Lower leg skin (tissue), 4 donors: ENCODE measurements around the gene GRIN3A. TPM values are rescaled to one million over a fixed set of nuclear protein-coding genes. Genes with fewer than 3 reads are reported as not detected.

Source experiments
- DNase-seq, 2 donors: peaks; one replicate each; pipeline ENCODE4 v3.0.0-alpha.2; 2019; ENCODE audit warnings: low spot score in 2 of 2
- H3K4me3 ChIP-seq: fragments of 200-600 bp; sonication (generic); 2 replicates; pipeline ENCODE4 v1.5.1; 2017; ENCODE audit warnings: mild to moderate bottlenecking, low read depth; ENCODE audit not compliant: poor library complexity, severe bottlenecking
- CTCF ChIP-seq, 3 donors: fragments of 450-650 bp; IDR thresholded peaks; one replicate each; pipeline ENCODE4 v1.5.1; 2016; ENCODE audit warnings: antibody characterized with exemption in 3 of 3, mild to moderate bottlenecking in 3 of 3, moderate library complexity in 2 of 3
- POLR2A ChIP-seq, 2 donors: fragments of 450-650 bp; IDR thresholded peaks; one replicate each; pipeline ENCODE4 v1.6.1; 2016 to 2017; ENCODE audit warnings: antibody characterized with exemption in 2 of 2, mild to moderate bottlenecking in 1 of 2, moderate library complexity in 1 of 2
- WGBS, 2 donors: methylation state at CpG; one replicate each; pipeline ENCODE4 v1.1.5; 2018; 5-methylcytosine and 5-hydroxymethylcytosine counted together
- intact Hi-C: fragments of 100-400 bp; cut with DNase I; formaldehyde crosslinking; loops from one replicate; pipeline ENCODE4 v1.15.0; 2023; ENCODE audit warnings: low total_unique reads
- total RNA-seq, 4 donors: library from RNA; depleted of rRNA; stranded (reverse); fragments of >200 nt; gene quantifications; one replicate each; pipeline ENCODE4 v1.1.0, GENCODE V29; 2016

GRIN3A gene
- total RNA-seq, 4 donors from 2014 or later, result not detected

- 94 to 98% methylated on average over 1 of the region's 1 CpG for WGBS, 2 donors
- intact Hi-C loops, result no loop called here
- TF ChIP-seq POLR2A (IDR thresholded peaks at IDR 0.05) (no peak), CTCF (IDR thresholded peaks at IDR 0.05) (no peak)
These were observed 105.8 kb downstream of the GRIN3A start for GRCh38 chr9:101632611-101633010.

GRCh38 chr9:101631892-101632291 lies 106.6 kb downstream of the GRIN3A start:
- WGBS, 2 donors, result 48 to 54% methylated on average over 2 of the region's 2 CpGs

More at GRCh38 chr9:101632611-101633010, 105.8 kb downstream of the GRIN3A start:
- DNase-seq, result no peak
- no peak overlapping the region for H3K4me3 ChIP-seq

GRCh38 chr9:101629636-101630035 lies 108.8 kb downstream of the GRIN3A start:
- intact Hi-C loops, result no loop called here
- no peak overlapping the region for H3K4me3 ChIP-seq
- TF ChIP-seq POLR2A (IDR thresholded peaks at IDR 0.05), result no peak
- no peak for DNase-seq
- WGBS, 2 donors, result 70 to 78% methylated on average over 5 of the region's 5 CpGs

More at GRCh38 chr9:101631892-101632291, 106.6 kb downstream of the GRIN3A start:
- intact Hi-C loops, result no loop called here
- no peak for DNase-seq
- TF ChIP-seq CTCF (IDR thresholded peaks at IDR 0.05), result no peak
- TF ChIP-seq POLR2A (IDR thresholded peaks at IDR 0.05), result no peak
- no peak overlapping the region for H3K4me3 ChIP-seq

GRCh38 chr9:101628173-101628572 lies 110.3 kb downstream of the GRIN3A start:
- WGBS, 2 donors, result 66 to 69% methylated on average over 4 of the region's 4 CpGs
- TF ChIP-seq POLR2A (IDR thresholded peaks at IDR 0.05) (no peak), CTCF (IDR thresholded peaks at IDR 0.05) (no peak)
- no peak overlapping the region for H3K4me3 ChIP-seq
- intact Hi-C loops, result no loop called here
- no peak for DNase-seq

GRCh38 chr9:101626295-101626694 lies 112.2 kb downstream of the GRIN3A start:
- TF ChIP-seq CTCF (IDR thresholded peaks at IDR 0.05) (no peak), POLR2A (IDR thresholded peaks at IDR 0.05) (no peak)
- no peak overlapping the region for H3K4me3 ChIP-seq
- 84 to 88% methylated on average over 1 of the region's 1 CpG for WGBS, 2 donors
- intact Hi-C loops, result no loop called here
- DNase-seq, result no peak

GRCh38 chr9:101625876-101626275 lies 112.6 kb downstream of the GRIN3A start:
- no peak for TF ChIP-seq CTCF (IDR thresholded peaks at IDR 0.05)
- TF ChIP-seq POLR2A (IDR thresholded peaks at IDR 0.05), result no peak
- DNase-seq, result no peak
- intact Hi-C loops, result no loop called here
- 74 to 85% methylated on average over 2 of the region's 2 CpGs for WGBS, 2 donors
- no peak overlapping the region for H3K4me3 ChIP-seq
